GM23338 (cell line): ENCODE measurements around the gene BRD2. TPM values are rescaled to one million over a fixed set of nuclear protein-coding genes. Genes with fewer than 3 reads are reported as not detected.

Experiments
- ATAC-seq: fragments of 200-7000 bp; cut with Tn5 transposase; 3 replicates; pipeline ENCODE4 v1.9.1; 2020
- DNase-seq: peaks from one replicate; pipeline ENCODE4 v3.0.0-alpha.2; 2015; ENCODE audit warnings: low spot score
- H2AFZ ChIP-seq: fragments of 200-600 bp; sonication (generic); 2 replicates; pipeline ENCODE4 v1.8.0; 2016; ENCODE audit warnings: antibody characterized with exemption, mild to moderate bottlenecking, moderate library complexity
- H3F3A ChIP-seq: fragments of 200-600 bp; sonication (generic); replicated peaks from 2 replicates; pipeline ENCODE4 v1.8.0; 2017; ENCODE audit warnings: antibody characterized with exemption, mixed run types, low read depth
- H3K27ac ChIP-seq: fragments of 200-600 bp; sonication (generic); 2 replicates; pipeline ENCODE4 v1.6.1; 2016; ENCODE audit warnings: low read depth
- H3K27me3 ChIP-seq: fragments of 200-600 bp; sonication (generic); 2 replicates; pipeline ENCODE4 v1.8.0; 2016; ENCODE audit warnings: mild to moderate bottlenecking, mixed run types, moderate library complexity; ENCODE audit not compliant: insufficient read depth
- H3K36me3 ChIP-seq: fragments of 200-600 bp; sonication (generic); 2 replicates; pipeline ENCODE4 v1.8.0; 2016; ENCODE audit warnings: mild to moderate bottlenecking; ENCODE audit not compliant: insufficient read depth
- H3K4me1 ChIP-seq: fragments of 200-600 bp; sonication (generic); 2 replicates; pipeline ENCODE4 v1.8.0; 2016; ENCODE audit warnings: mild to moderate bottlenecking, moderate library complexity; ENCODE audit not compliant: insufficient read depth
- H3K4me2 ChIP-seq: fragments of 200-600 bp; sonication (generic); 2 replicates; pipeline ENCODE4 v1.7.1; 2017; ENCODE audit warnings: mixed run types
- H3K4me3 ChIP-seq: fragments of 200-600 bp; sonication (generic); 2 replicates; pipeline ENCODE4 v1.6.1; 2016; ENCODE audit warnings: mixed run types
- H3K79me2 ChIP-seq: fragments of 200-600 bp; sonication (generic); replicated peaks from 2 replicates; pipeline ENCODE4 v1.8.0; 2017; ENCODE audit warnings: mild to moderate bottlenecking; ENCODE audit not compliant: insufficient read depth
- H3K9me2 ChIP-seq: fragments of 200-600 bp; sonication (generic); 2 replicates; pipeline ENCODE4 v1.8.0; 2017; ENCODE audit not compliant: insufficient read depth
- H4K20me1 ChIP-seq: fragments of 200-600 bp; sonication (generic); replicated peaks from 2 replicates; pipeline ENCODE4 v1.8.0; 2017; ENCODE audit warnings: mild to moderate bottlenecking; ENCODE audit not compliant: insufficient read depth
- H3K27ac Mint-ChIP-seq: 2 replicates; pipeline ENCODE4 v1.8.0; 2020; ENCODE audit warnings: inconsistent platforms, mild to moderate bottlenecking, moderate library complexity, mixed read lengths
- H3K27me3 Mint-ChIP-seq: 3 replicates; pipeline ENCODE4 v1.8.0; 2022; ENCODE audit warnings: low read depth, mild to moderate bottlenecking, moderate library complexity, mixed read lengths, inconsistent platforms; ENCODE audit not compliant: insufficient read depth, poor library complexity
- H3K36me3 Mint-ChIP-seq: 3 replicates; pipeline ENCODE4 v1.8.0; 2021; ENCODE audit warnings: low read depth, mild to moderate bottlenecking, inconsistent platforms, moderate library complexity, mixed read lengths
- H3K4me1 Mint-ChIP-seq: 3 replicates; pipeline ENCODE4 v1.8.0; 2020; ENCODE audit warnings: mild to moderate bottlenecking, inconsistent platforms, mixed read lengths
- H3K4me3 Mint-ChIP-seq: 3 replicates; pipeline ENCODE4 v1.8.0; 2021; ENCODE audit warnings: moderate library complexity, mild to moderate bottlenecking, inconsistent platforms, mixed read lengths
- H3K9me3 Mint-ChIP-seq: 3 replicates; pipeline ENCODE4 v1.8.0; 2020; ENCODE audit warnings: moderate library complexity, mild to moderate bottlenecking, inconsistent platforms, mixed read lengths
- CREB1 ChIP-seq: fragments of 250-450 bp; sonication (Bioruptor Pico); IDR thresholded peaks from 2 replicates; pipeline ENCODE4 v1.5.0; 2020; ENCODE audit warnings: low read depth, mild to moderate bottlenecking, moderate library complexity
- CTCF ChIP-seq, 2 experiments: fragments of 200-600 bp in 1 of 2; sonication (generic) in 1 of 2; conservative IDR thresholded peaks; 2 replicates each; pipeline versions ENCODE4 v1.5.1 to v1.6.1; 2016 to 2017; ENCODE audit warnings: antibody characterized with exemption in 2 of 2, low read depth in 2 of 2, mild to moderate bottlenecking in 2 of 2, moderate library complexity in 1 of 2
- ETS1 ChIP-seq: IDR thresholded peaks from 2 replicates; pipeline ENCODE4 v1.6.1; 2016; ENCODE audit warnings: antibody characterized with exemption
- EZH2 ChIP-seq: fragments of 200-600 bp; sonication (generic); IDR thresholded peaks from one replicate; pipeline ENCODE4 v1.8.0; 2017; ENCODE audit warnings: antibody characterized with exemption, mild to moderate bottlenecking, low read depth; ENCODE audit not compliant: unreplicated experiment
- EZH2phosphoT487 ChIP-seq: fragments of 200-600 bp; sonication (generic); IDR thresholded peaks from one replicate; pipeline ENCODE4 v1.8.1; 2018; ENCODE audit warnings: antibody characterized with exemption; ENCODE audit not compliant: unreplicated experiment
- REST ChIP-seq: IDR thresholded peaks from one replicate; pipeline ENCODE4 v1.6.1; 2018; ENCODE audit warnings: antibody characterized with exemption; ENCODE audit not compliant: unreplicated experiment
- ZNF331 ChIP-seq: fragments of 250-450 bp; sonication (Bioruptor Pico); IDR thresholded peaks from 2 replicates; pipeline ENCODE4 v1.5.0; 2020; ENCODE audit warnings: low read depth, mild to moderate bottlenecking, moderate library complexity
- polyA plus RNA-seq: library from polyadenylated mRNA; unstranded; fragments of >200 nt; fragmentation: Nextera tagmentation; extraction: Ambion mirVana; gene quantifications from 2 replicates; pipeline ENCODE4 v1.2.1, GENCODE V29; 2016
- total RNA-seq: library from RNA; depleted of rRNA; stranded (reverse); fragments of >200 nt; shearing (Covaris generic); gene quantifications from 2 replicates; pipeline ENCODE4 v1.2.3, GENCODE V29; 2014

The BRD2 gene
- total and polyA plus RNA-seq, 2 experiments from 2014 or later = 84.9 to 169 TPM

GRCh38 chr6:33001685-33002084 lies 33.3 kb downstream of the BRD2 start (continued):
- TF ChIP-seq CTCF (conservative IDR thresholded peaks at IDR 0.05; ENCODE audit: low read depth in 2 of 2) (no peak), ZNF331 (CRISPR knock-in tag) (no peak), EZH2 (no peak), EZH2phosphoT487 (no peak)

GRCh38 chr6:33004940-33005339 lies 36.5 kb downstream of the BRD2 start:
- no peak overlapping the region for H3K4me3 ChIP-seq
- no peak overlapping the region for H3K27ac ChIP-seq
- Mint-ChIP-seq H3K4me3 (no peak overlapping the region), H3K36me3 (peaks cover 8% of the 10 kb centered on the region; the same call in 1 of the 3 replicates), H3K9me3 (no peaks in the 10 kb centered on the region), H3K27me3 (peaks cover 5% of the 10 kb centered on the region), H3K4me1 (peaks cover 19% of the 10 kb centered on the region), H3K27ac (no peak overlapping the region)
- H3K4me2 ChIP-seq = no peak overlapping the region
- no peaks in the 10 kb centered on the region for H3K9me2 ChIP-seq
- no peaks in the 10 kb centered on the region for H3K27me3 ChIP-seq
- TF ChIP-seq EZH2phosphoT487 (no peak), CTCF (conservative IDR thresholded peaks at IDR 0.05; ENCODE audit: low read depth in 2 of 2) (no peak), CREB1 (CRISPR knock-in tag) (no peak), ETS1 (no peak), REST (no peak), ZNF331 (CRISPR knock-in tag) (no peak)
- DNase-seq (no peak), ATAC-seq (no peak)
- H3F3A ChIP-seq = no peaks in the 10 kb centered on the region
- no peak overlapping the region for H2AFZ ChIP-seq
- H3K79me2 ChIP-seq = 0 out of 2 replicates have a peak, but pooled peaks cover 5% of the 10 kb centered on the region
- no peaks in the 10 kb centered on the region for H3K36me3 ChIP-seq
- H3K4me1 ChIP-seq = peaks cover 5% of the 10 kb centered on the region; the same call in 1 of the 2 replicates
- H4K20me1 ChIP-seq = no peaks in the 10 kb centered on the region
